SK-N-SH treated with all-trans-retinoic acid at 6 μM for 48 hours (cell line): ENCODE results near the gene ELMO1.

ENCODE experiments used
- ATAC-seq: fragments of 200-7000 bp; cut with Tn5 transposase; 3 replicates; pipeline ENCODE4 v1.9.1; 2020; ENCODE audit warnings: mild to moderate bottlenecking, moderate library complexity
- ARNTL ChIP-seq: fragments of 450-650 bp; formaldehyde crosslinking; IDR thresholded peaks from 2 replicates; pipeline ENCODE4 v1.5.0; 2020; ENCODE audit warnings: low read depth, mild to moderate bottlenecking, moderate library complexity, borderline replicate concordance
- BACH2 ChIP-seq: fragments of 250-450 bp; sonication (Bioruptor Pico); IDR thresholded peaks from 2 replicates; pipeline ENCODE4 v1.9.0; 2021; ENCODE audit warnings: mild to moderate bottlenecking, borderline replicate concordance
- CREB5 ChIP-seq: fragments of 250-450 bp; sonication (Bioruptor Pico); IDR thresholded peaks from 2 replicates; pipeline ENCODE4 v1.5.1; 2020; ENCODE audit warnings: low read depth, mild to moderate bottlenecking, moderate library complexity
- CSDC2 ChIP-seq: fragments of 250-450 bp; sonication (Bioruptor Pico); IDR thresholded peaks from 2 replicates; pipeline ENCODE4 v1.5.0; 2020; ENCODE audit warnings: mild to moderate bottlenecking, moderate library complexity
- CSRNP3 ChIP-seq: fragments of 250-450 bp; sonication (Bioruptor Pico); IDR thresholded peaks from 2 replicates; pipeline ENCODE4 v1.5.1; 2021; ENCODE audit warnings: mild to moderate bottlenecking, moderate library complexity
- ESRRG ChIP-seq: fragments of 250-450 bp; sonication (Bioruptor Pico); IDR thresholded peaks from 2 replicates; pipeline ENCODE4 v1.6.1; 2021; ENCODE audit warnings: mild to moderate bottlenecking
- GLIS3 ChIP-seq: fragments of 250-450 bp; sonication (Bioruptor Pico); IDR thresholded peaks from 2 replicates; pipeline ENCODE4 v1.5.0; 2020; ENCODE audit warnings: mild to moderate bottlenecking, moderate library complexity
- ISL1 ChIP-seq: fragments of 250-450 bp; sonication (Bioruptor Pico); IDR thresholded peaks from 2 replicates; pipeline ENCODE4 v2.1.2; 2022; ENCODE audit warnings: mild to moderate bottlenecking, moderate library complexity
- OSR1 ChIP-seq: fragments of 250-450 bp; sonication (Bioruptor Pico); IDR thresholded peaks from 2 replicates; pipeline ENCODE4 v1.8.0; 2022; ENCODE audit warnings: moderate library complexity, mild to moderate bottlenecking, inconsistent platforms
- PATZ1 ChIP-seq: fragments of 250-450 bp; sonication (Bioruptor Pico); IDR thresholded peaks from 2 replicates; pipeline ENCODE4 v1.8.0; 2020; ENCODE audit warnings: mild to moderate bottlenecking, moderate library complexity, borderline replicate concordance
- POU6F1 ChIP-seq: fragments of 250-450 bp; sonication (Bioruptor Pico); IDR thresholded peaks from 2 replicates; pipeline ENCODE4 v1.8.0; 2021; ENCODE audit warnings: low read depth, mild to moderate bottlenecking, moderate library complexity, borderline replicate concordance
- PPARA ChIP-seq: fragments of 250-450 bp; sonication (Bioruptor Pico); IDR thresholded peaks from 2 replicates; pipeline ENCODE4 v1.5.0; 2020; ENCODE audit warnings: mild to moderate bottlenecking, borderline replicate concordance
- SNAI2 ChIP-seq: fragments of 250-450 bp; sonication (Bioruptor Pico); IDR thresholded peaks from 2 replicates; pipeline ENCODE4 v1.5.0; 2020; ENCODE audit warnings: mild to moderate bottlenecking, moderate library complexity
- TCF4 ChIP-seq: fragments of 250-450 bp; sonication (Bioruptor Pico); IDR thresholded peaks from 2 replicates; pipeline ENCODE4 v1.8.0; 2021; ENCODE audit warnings: mild to moderate bottlenecking, moderate library complexity, borderline replicate concordance
- TOX ChIP-seq: fragments of 250-450 bp; sonication (Bioruptor Pico); IDR thresholded peaks from 2 replicates; pipeline ENCODE4 v1.8.0; 2021; ENCODE audit warnings: mild to moderate bottlenecking, moderate library complexity, borderline replicate concordance
- TSHZ2 ChIP-seq: fragments of 250-450 bp; sonication (Bioruptor Pico); IDR thresholded peaks from 2 replicates; pipeline ENCODE4 v1.5.0; 2020; ENCODE audit warnings: mild to moderate bottlenecking, moderate library complexity
- ZC3H10 ChIP-seq: fragments of 250-450 bp; sonication (Bioruptor Pico); IDR thresholded peaks from 2 replicates; pipeline ENCODE4 v1.5.1; 2021; ENCODE audit warnings: mild to moderate bottlenecking, moderate library complexity
- ZFP3 ChIP-seq: fragments of 250-450 bp; sonication (Bioruptor Pico); IDR thresholded peaks from 2 replicates; pipeline ENCODE4 v1.5.0; 2020; ENCODE audit warnings: mild to moderate bottlenecking, moderate library complexity
- ZFP30 ChIP-seq: fragments of 450-650 bp; formaldehyde crosslinking; IDR thresholded peaks from 2 replicates; pipeline ENCODE4 v1.5.0; 2022; ENCODE audit warnings: mild to moderate bottlenecking, moderate library complexity
- ZNF565 ChIP-seq: fragments of 450-650 bp; formaldehyde crosslinking; conservative IDR thresholded peaks from 2 replicates; pipeline ENCODE4 v1.5.0; 2020; ENCODE audit warnings: low read depth, mild to moderate bottlenecking, moderate library complexity
- ZNF70 ChIP-seq: fragments of 450-650 bp; formaldehyde crosslinking; IDR thresholded peaks from 2 replicates; pipeline ENCODE4 v1.5.0; 2020; ENCODE audit warnings: mild to moderate bottlenecking, moderate library complexity
- ZNF8 ChIP-seq: fragments of 450-650 bp; formaldehyde crosslinking; IDR thresholded peaks from 2 replicates; pipeline ENCODE4 v1.5.0; 2020; ENCODE audit warnings: mild to moderate bottlenecking, moderate library complexity

Gene ELMO1

GRCh38 chr7:37218956-37219355, 229.7 kb downstream of the ELMO1 start (continued):
- TF ChIP-seq POU6F1 (CRISPR knock-in tag) (no peak), BACH2 (CRISPR knock-in tag) (no peak), ZC3H10 (CRISPR knock-in tag) (no peak), TOX (CRISPR knock-in tag) (no peak), PATZ1 (CRISPR knock-in tag) (no peak), TCF4 (CRISPR knock-in tag) (no peak), OSR1 (CRISPR knock-in tag) (no peak), CSRNP3 (no peak), ARNTL (CRISPR knock-in tag) (no peak), ESRRG (CRISPR knock-in tag) (no peak)

GRCh38 chr7:37216923-37217322, 231.7 kb downstream of the ELMO1 start:
- ATAC-seq = no peak

GRCh38 chr7:37216156-37216852, 232.4 kb downstream of the ELMO1 start:
- no peak for TF ChIP-seq OSR1 (CRISPR knock-in tag)
- TF ChIP-seq PATZ1 (CRISPR knock-in tag) = no peak
- TF ChIP-seq ISL1 = no peak
- TF ChIP-seq CREB5 (CRISPR knock-in tag) = no peak
- TF ChIP-seq BACH2 (CRISPR knock-in tag) = no peak
- TF ChIP-seq SNAI2 (CRISPR knock-in tag) = no peak
- no peak for TF ChIP-seq ZNF565
- TF ChIP-seq PPARA (CRISPR knock-in tag) = no peak
- TF ChIP-seq ZC3H10 (CRISPR knock-in tag) = no peak
- TF ChIP-seq TOX (CRISPR knock-in tag) = no peak
- TF ChIP-seq GLIS3 (CRISPR knock-in tag) = no peak
- TF ChIP-seq ZNF70 = no peak
- TF ChIP-seq CSRNP3 = no peak
- no peak for TF ChIP-seq ZFP3
- no peak for TF ChIP-seq ARNTL (CRISPR knock-in tag)
- TF ChIP-seq ZNF8 (CRISPR knock-in tag) = no peak
- no peak for TF ChIP-seq CSDC2 (CRISPR knock-in tag)
- no peak for TF ChIP-seq TSHZ2
- no peak for TF ChIP-seq ZFP30 (CRISPR knock-in tag)
- no peak for TF ChIP-seq ESRRG (CRISPR knock-in tag)
- TF ChIP-seq, all 23 proteins: peak for 0
- ATAC-seq = no peak

More at GRCh38 chr7:37216923-37217322, 231.7 kb downstream of the ELMO1 start:
- no peak for TF ChIP-seq PPARA (CRISPR knock-in tag)
- peak; percentile 27; the same call in 1 of the 2 replicates for TF ChIP-seq ISL1
- TF ChIP-seq, all 23 proteins: peak for 1
